HG02884 (cell line): Measurements from ENCODE around the gene SLC1A6.
"Not testable (repeated sequence)": the region's sequence is repeated elsewhere in the genome, so short reads cannot be mapped to it uniquely, and the experiment has no call there.

Experiments
- ATAC-seq: cut with Tn5 transposase; IDR thresholded peaks from one replicate; pipeline ENCODE4 v1.9.1; 2021; ENCODE audit warnings: mild to moderate bottlenecking, moderate library complexity; ENCODE audit not compliant: unreplicated experiment

SLC1A6 gene

GRCh38 chr19:14979476-14980255, at the start of gene SLC1A6:
TSS of gene SLC1A6 (minus strand) at chr19:14979864. CDS start at chr19:14972910, 6,954 bp downstream.
- ATAC-seq: no peak

- no peak for ATAC-seq
Measured at GRCh38 chr19:15028490-15028889, 48.8 kb upstream of the SLC1A6 start.

GRCh38 chr19:15025217-15025616, 45.6 kb upstream of the SLC1A6 start:
- ATAC-seq: no peak

GRCh38 chr19:15022752-15023151, 43.1 kb upstream of the SLC1A6 start:
- ATAC-seq: no peak

- ATAC-seq: no peak
Measured at GRCh38 chr19:15021286-15022007, 41.8 kb upstream of the SLC1A6 start.

- ATAC-seq: not testable (repeated sequence)
Measured at GRCh38 chr19:15018836-15019235, 39.2 kb upstream of the SLC1A6 start.

GRCh38 chr19:15015946-15016542, 36.4 kb upstream of the SLC1A6 start:
- ATAC-seq: no peak

GRCh38 chr19:15014579-15014978, 34.9 kb upstream of the SLC1A6 start:
- no peak for ATAC-seq

- no peak for ATAC-seq
Measured at GRCh38 chr19:15010501-15011300, 31.0 kb upstream of the SLC1A6 start.

GRCh38 chr19:15008308-15008707, 28.6 kb upstream of the SLC1A6 start:
- no peak for ATAC-seq

GRCh38 chr19:14997981-14998380, 18.3 kb upstream of the SLC1A6 start:
- ATAC-seq: no peak

- ATAC-seq: no peak
Measured at GRCh38 chr19:14992780-14993179, 13.1 kb upstream of the SLC1A6 start.

- no peak for ATAC-seq
Measured at GRCh38 chr19:14985133-14985532, 5.5 kb upstream of the SLC1A6 start.

- ATAC-seq: no peak
Measured at GRCh38 chr19:14978161-14978776, 1.4 kb downstream of the SLC1A6 start.

- no peak for ATAC-seq
Measured at GRCh38 chr19:14977128-14977527, 2.5 kb downstream of the SLC1A6 start.

GRCh38 chr19:14974488-14974887, 5.2 kb downstream of the SLC1A6 start:
- no peak for ATAC-seq

GRCh38 chr19:14972676-14973075, 7.0 kb downstream of the SLC1A6 start:
- no peak for ATAC-seq

- ATAC-seq: no peak
Measured at GRCh38 chr19:14971474-14971873, 8.2 kb downstream of the SLC1A6 start.

- ATAC-seq: no peak
Measured at GRCh38 chr19:14968247-14968646, 11.4 kb downstream of the SLC1A6 start.

GRCh38 chr19:14961956-14962685, 17.5 kb downstream of the SLC1A6 start:
- ATAC-seq: no peak
